Cardiac muscle cell (in vitro differentiated cells and primary cell): Measurements from ENCODE around the gene IFRD2. TPM values are rescaled to one million over a fixed set of nuclear protein-coding genes. Genes with fewer than 3 reads are reported as not detected.
A peak's percentile ranks its signal among the peaks of the same experiment; 100 is the strongest.

ENCODE experiments used
- DNase-seq, 2 donors: peaks; one replicate each; pipeline versions ENCODE4 v3.0.0 to v3.0.0-alpha.2; 2010 to 2017; ENCODE audit warnings: low read depth in 1 of 2, low spot score in 1 of 2
- H3K27ac ChIP-seq: fragments of 200-600 bp; sonication (generic); 2 replicates; pipeline ENCODE4 v1.5.1; 2016
- H3K27me3 ChIP-seq: fragments of 200-600 bp; sonication (generic); 2 replicates; pipeline ENCODE4 v1.6.0; 2016; ENCODE audit warnings: control low read depth
- H3K36me3 ChIP-seq: fragments of 200-600 bp; sonication (generic); 2 replicates; pipeline ENCODE4 v1.5.1; 2016; ENCODE audit warnings: control low read depth
- H3K4me1 ChIP-seq: fragments of 200-600 bp; sonication (generic); 2 replicates; pipeline ENCODE4 v1.8.1; 2017; ENCODE audit warnings: low read depth, mild to moderate bottlenecking, mixed run types
- H3K4me3 ChIP-seq: fragments of 200-600 bp; sonication (generic); 2 replicates; pipeline ENCODE4 v1.5.1; 2016; ENCODE audit warnings: mild to moderate bottlenecking
- H3K9me3 ChIP-seq: fragments of 200-600 bp; sonication (generic); 2 replicates; pipeline ENCODE4 v1.5.1; 2017; ENCODE audit warnings: low read depth, mild to moderate bottlenecking, control low read depth
- CTCF ChIP-seq: IDR thresholded peaks from 2 replicates; pipeline ENCODE4 v1.5.1; 2012; ENCODE audit warnings: low read depth, mild to moderate bottlenecking, low read length
- polyA plus RNA-seq: library from polyadenylated mRNA; unstranded; fragments of >200 nt; fragmentation: Nextera tagmentation; extraction: Ambion mirVana; gene quantifications from 2 replicates; pipeline ENCODE4 v1.2.1, GENCODE V29; 2016
- total RNA-seq: library from RNA; depleted of rRNA; stranded (reverse); fragments of >200 nt; gene quantifications from 2 replicates; pipeline ENCODE4 v1.2.3, GENCODE V29; 2016

IFRD2 gene
- total and polyA plus RNA-seq, 2 experiments from 2014 or later = 61.0 to 110 TPM

GRCh38 chr3:50338965-50339364 lies 46.7 kb upstream of the IFRD2 start:
- no peak for TF ChIP-seq CTCF
- H3K27me3 ChIP-seq = peaks cover 47% of the 10 kb centered on the region
- no peak for DNase-seq
- peaks cover 11% of the 10 kb centered on the region for H3K4me1 ChIP-seq
- H3K9me3 ChIP-seq = no peaks in the 10 kb centered on the region
- H3K27ac ChIP-seq = no peak overlapping the region
- H3K4me3 ChIP-seq = no peak overlapping the region
- no peaks in the 10 kb centered on the region for H3K36me3 ChIP-seq

GRCh38 chr3:50337175-50337861 lies 45.1 kb upstream of the IFRD2 start:
- peak overlapping the region; percentile 59 for H3K4me3 ChIP-seq
- H3K9me3 ChIP-seq = no peaks in the 10 kb centered on the region
- H3K36me3 ChIP-seq = no peaks in the 10 kb centered on the region
- H3K4me1 ChIP-seq = peaks cover 11% of the 10 kb centered on the region
- TF ChIP-seq CTCF = no peak
- H3K27ac ChIP-seq = peak overlapping the region; percentile 87
- H3K27me3 ChIP-seq = peaks cover 31% of the 10 kb centered on the region
- peak; percentile 100 for DNase-seq

- no peak for DNase-seq
- Histone ChIP-seq H3K4me1 (peaks cover 11% of the 10 kb centered on the region), H3K9me3 (no peaks in the 10 kb centered on the region), H3K27me3 (peaks cover 24% of the 10 kb centered on the region), H3K27ac (peak overlapping the region; percentile 87), H3K4me3 (peak overlapping the region; percentile 59), H3K36me3 (peaks cover 6% of the 10 kb centered on the region)
- TF ChIP-seq CTCF = no peak
Measured at GRCh38 chr3:50336452-50337174, 44.4 kb upstream of the IFRD2 start.

GRCh38 chr3:50334339-50335075 lies 42.3 kb upstream of the IFRD2 start:
- H3K27ac ChIP-seq = peak overlapping the region; percentile 9
- H3K9me3 ChIP-seq = no peaks in the 10 kb centered on the region
- peaks cover 3% of the 10 kb centered on the region for H3K27me3 ChIP-seq
- no peak for TF ChIP-seq CTCF
- peaks cover 27% of the 10 kb centered on the region for H3K36me3 ChIP-seq
- peaks cover 11% of the 10 kb centered on the region for H3K4me1 ChIP-seq
- DNase-seq = no peak
- no peak overlapping the region for H3K4me3 ChIP-seq

- H3K27ac ChIP-seq = peak overlapping the region; percentile 9
- H3K4me3 ChIP-seq = no peak overlapping the region
- no peak for TF ChIP-seq CTCF
Measured at GRCh38 chr3:50333744-50334328, 41.6 kb upstream of the IFRD2 start.

More at GRCh38 chr3:50333744-50334328, 41.6 kb upstream of the IFRD2 start:
- Histone ChIP-seq H3K27me3 (no peaks in the 10 kb centered on the region), H3K36me3 (peaks cover 31% of the 10 kb centered on the region), H3K9me3 (no peaks in the 10 kb centered on the region), H3K4me1 (peaks cover 11% of the 10 kb centered on the region)
- DNase-seq = peak in 1 of 2 donors; percentile 89
